Vagina (tissue), 2 donors: Measurements from ENCODE around the gene FYCO1. TPM values are rescaled to one million over a fixed set of nuclear protein-coding genes. Genes with fewer than 3 reads are reported as not detected.

Source experiments
- DNase-seq, 2 donors: peaks; one replicate each; pipeline ENCODE4 v3.0.0-alpha.2; 2017; ENCODE audit errors: extremely low spot score in 2 of 2
- H3K27ac ChIP-seq: fragments of 200-600 bp; sonication (generic); one replicate; pipeline ENCODE4 v1.5.1; 2019
- H3K27me3 ChIP-seq: fragments of 200-600 bp; sonication (generic); one replicate; pipeline ENCODE4 v1.5.1; 2019
- H3K36me3 ChIP-seq, 2 donors: fragments of 200-600 bp; sonication (generic); one replicate each; pipeline ENCODE4 v1.5.1; 2017 to 2019
- H3K4me1 ChIP-seq: fragments of 200-600 bp; sonication (generic); one replicate; pipeline ENCODE4 v1.5.1; 2019
- H3K4me3 ChIP-seq, 2 donors: fragments of 200-600 bp; sonication (generic); 1 replicate in 1 of 2; 2 replicates in 1 of 2; pipeline ENCODE4 v1.5.1; 2016 to 2019
- H3K9me3 ChIP-seq: fragments of 200-600 bp; sonication (generic); one replicate; pipeline ENCODE4 v1.5.1; 2019
- CTCF ChIP-seq, 3 experiments: fragments of 450-650 bp in 2 of 3; fragments of 200-600 bp in 1 of 3; sonication (generic) in 1 of 3; IDR thresholded peaks; one replicate each; pipeline ENCODE4 v1.5.1; 2017 to 2019; ENCODE audit warnings: antibody characterized with exemption in 3 of 3, mild to moderate bottlenecking in 2 of 3, moderate library complexity in 2 of 3
- POLR2A ChIP-seq, 2 donors: fragments of 450-650 bp; IDR thresholded peaks; one replicate each; pipeline ENCODE4 v1.6.1; 2017; ENCODE audit warnings: antibody characterized with exemption in 2 of 2, mild to moderate bottlenecking in 2 of 2, moderate library complexity in 2 of 2
- POLR2AphosphoS5 ChIP-seq, 2 donors: sonication (generic); formaldehyde crosslinking; IDR thresholded peaks; one replicate each; pipeline ENCODE4 v1.9.0; 2017; ENCODE audit warnings: antibody characterized with exemption in 2 of 2, mild to moderate bottlenecking in 2 of 2, low read depth in 1 of 2; ENCODE audit not compliant: insufficient read depth in 1 of 2
- intact Hi-C: fragments of 100-400 bp; cut with DNase I; formaldehyde crosslinking; loops from one replicate; pipeline ENCODE4 v1.15.1; 2023
- total RNA-seq: library from RNA; depleted of rRNA; stranded (reverse); fragments of >200 nt; gene quantifications from one replicate; pipeline ENCODE4 v1.2.3, GENCODE V29; 2016

The FYCO1 gene
- total RNA-seq, 1 donor from 2014 or later = 45.7 TPM

DNA sequence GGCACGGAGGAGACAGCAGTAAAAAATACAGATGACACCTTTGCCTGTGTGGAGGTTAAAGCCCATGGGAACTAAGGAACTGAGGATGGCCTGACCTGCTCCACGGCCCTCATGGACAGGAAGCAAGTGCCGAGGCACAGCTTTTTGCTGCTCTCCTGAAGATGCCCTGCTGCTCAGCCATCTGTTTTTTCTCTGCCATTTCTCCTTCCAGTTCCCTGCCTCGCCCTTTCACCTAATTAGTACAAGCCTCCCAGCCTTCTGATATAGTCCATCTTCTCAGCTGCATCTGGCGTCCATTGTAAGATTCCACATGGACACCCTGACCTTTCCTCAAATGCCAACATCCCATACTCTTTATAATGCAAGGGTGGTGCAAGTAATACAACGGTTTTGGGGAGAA lies 64.1 kb downstream of the FYCO1 start:
- no peak for DNase-seq
- Histone ChIP-seq H3K27me3 (no peaks in the 10 kb centered on the region), H3K4me1 (no peaks in the 10 kb centered on the region), H3K4me3 (no peak overlapping the region), H3K27ac (no peak overlapping the region), H3K9me3 (no peaks in the 10 kb centered on the region), H3K36me3 (peaks cover 0 to 79% of the 10 kb centered on the region in 2 donors)
- no peak for TF ChIP-seq CTCF (IDR thresholded peaks at IDR 0.05)
- no peak for TF ChIP-seq POLR2AphosphoS5 (IDR thresholded peaks at IDR 0.05; ENCODE audit: insufficient read depth in 1 of 2, low read depth in 1 of 2)
- intact Hi-C loops = no loop called here

- H3K4me1 ChIP-seq = no peaks in the 10 kb centered on the region
- peak; percentile 17 to 50 (median 36) for TF ChIP-seq CTCF (IDR thresholded peaks at IDR 0.05)
- no peak for TF ChIP-seq POLR2A (IDR thresholded peaks at IDR 0.05)
- TF ChIP-seq POLR2AphosphoS5 (IDR thresholded peaks at IDR 0.05; ENCODE audit: insufficient read depth in 1 of 2, low read depth in 1 of 2) = no peak
- H3K36me3 ChIP-seq = peaks cover 0 to 66% of the 10 kb centered on the region in 2 donors
- DNase-seq = no peak
- no peaks in the 10 kb centered on the region for H3K9me3 ChIP-seq
- no peak overlapping the region for H3K4me3 ChIP-seq
- intact Hi-C loops = loop anchor here (5.0 kb wide), 1 partner anchor 167 kb away; no protein-coding TSS in a partner anchor
- no peak overlapping the region for H3K27ac ChIP-seq
- H3K27me3 ChIP-seq = no peaks in the 10 kb centered on the region
Measured at GRCh38 chr3:45929042-45929679, 66.5 kb downstream of the FYCO1 start.

GRCh38 chr3:45927881-45928280 lies 67.7 kb downstream of the FYCO1 start:
- TF ChIP-seq CTCF (IDR thresholded peaks at IDR 0.05) (no peak), POLR2A (IDR thresholded peaks at IDR 0.05) (no peak), POLR2AphosphoS5 (IDR thresholded peaks at IDR 0.05; ENCODE audit: insufficient read depth in 1 of 2, low read depth in 1 of 2) (no peak)
- intact Hi-C loops = loop anchor here (5.0 kb wide), 1 partner anchor 166 kb away; no protein-coding TSS in a partner anchor
- H3K4me1 ChIP-seq = no peaks in the 10 kb centered on the region
- no peaks in the 10 kb centered on the region for H3K27me3 ChIP-seq
- peaks cover 0 to 75% of the 10 kb centered on the region in 2 donors for H3K36me3 ChIP-seq
- no peak overlapping the region for H3K27ac ChIP-seq
- H3K4me3 ChIP-seq = no peak overlapping the region
- H3K9me3 ChIP-seq = no peaks in the 10 kb centered on the region
- DNase-seq = no peak

DNA sequence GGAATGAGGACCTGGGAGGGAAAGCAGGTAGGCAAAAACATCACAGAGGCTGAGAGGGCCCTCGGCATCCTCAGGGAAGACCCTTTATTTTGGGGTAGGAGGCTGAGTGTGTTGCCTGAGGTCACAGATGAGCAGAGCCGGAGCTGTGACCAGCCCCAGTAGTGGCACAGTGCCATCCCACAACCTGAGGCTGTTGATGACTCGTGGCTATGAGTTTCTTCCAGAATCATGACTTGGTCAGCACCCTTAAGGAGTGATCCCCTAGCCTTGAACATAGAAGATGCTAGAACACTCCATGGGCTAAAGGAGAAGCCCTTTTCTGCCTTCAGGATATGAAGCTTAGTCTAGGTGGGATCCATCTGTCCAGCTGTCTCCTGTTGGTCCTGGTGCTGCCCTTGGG lies 71.9 kb downstream of the FYCO1 start:
- Histone ChIP-seq H3K4me1 (no peaks in the 10 kb centered on the region), H3K27ac (no peak overlapping the region), H3K27me3 (no peaks in the 10 kb centered on the region), H3K9me3 (no peaks in the 10 kb centered on the region), H3K4me3 (no peak overlapping the region), H3K36me3 (peaks cover 0 to 75% of the 10 kb centered on the region in 2 donors)
- no peak for DNase-seq
- intact Hi-C loops = no loop called here
- TF ChIP-seq CTCF (IDR thresholded peaks at IDR 0.05) (no peak), POLR2AphosphoS5 (IDR thresholded peaks at IDR 0.05; ENCODE audit: insufficient read depth in 1 of 2, low read depth in 1 of 2) (no peak), POLR2A (IDR thresholded peaks at IDR 0.05) (no peak)

DNA sequence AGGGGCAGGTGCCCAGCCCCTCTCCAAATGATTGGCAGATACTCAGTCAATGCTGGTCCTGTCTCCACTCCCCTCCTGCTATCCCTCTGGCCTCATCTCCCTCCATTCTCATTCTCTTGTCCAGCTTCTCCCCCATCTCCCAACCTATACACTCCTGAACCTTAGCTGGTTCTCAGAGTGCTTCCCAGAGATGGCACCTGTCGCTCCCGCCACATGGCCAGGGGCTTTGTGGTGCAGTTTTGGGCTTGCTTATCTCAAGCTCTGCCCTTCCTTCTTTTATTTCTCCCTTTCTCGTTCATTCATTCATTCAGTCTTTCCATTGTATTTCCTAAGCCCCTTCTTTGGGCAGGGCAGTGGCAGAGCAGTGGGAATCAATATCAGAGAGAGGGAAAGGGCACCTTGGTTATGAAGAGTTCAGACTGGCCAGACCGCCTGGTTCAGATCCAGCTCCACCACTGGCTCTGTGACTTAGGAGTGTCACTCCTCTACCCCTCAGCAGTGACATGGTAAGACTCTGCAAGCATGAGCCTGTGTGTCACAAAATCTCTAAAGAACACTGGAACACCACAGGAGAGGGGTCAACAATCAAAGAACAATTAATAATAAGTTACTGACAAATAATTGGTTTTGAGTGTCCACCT lies 72.6 kb downstream of the FYCO1 start:
- no peak for DNase-seq
- H3K4me1 ChIP-seq = no peaks in the 10 kb centered on the region
- no peak overlapping the region for H3K4me3 ChIP-seq
- no peak for TF ChIP-seq CTCF (IDR thresholded peaks at IDR 0.05)
- TF ChIP-seq POLR2AphosphoS5 (IDR thresholded peaks at IDR 0.05; ENCODE audit: insufficient read depth in 1 of 2, low read depth in 1 of 2) = no peak
- no peak for TF ChIP-seq POLR2A (IDR thresholded peaks at IDR 0.05)
- peaks cover 0 to 68% of the 10 kb centered on the region in 2 donors for H3K36me3 ChIP-seq
- H3K27ac ChIP-seq = no peak overlapping the region
- no peaks in the 10 kb centered on the region for H3K27me3 ChIP-seq
- no peaks in the 10 kb centered on the region for H3K9me3 ChIP-seq
- intact Hi-C loops = no loop called here
